NB4 (cell line): ENCODE measurements around the gene DGLUCY.
A peak's percentile ranks its signal among the peaks of the same experiment; 100 is the strongest.
"Not testable (repeated sequence)": the region's sequence is repeated elsewhere in the genome, so short reads cannot be mapped to it uniquely, and the experiment has no call there.

ENCODE experiments used
- DNase-seq: peaks from one replicate; pipeline ENCODE4 v3.0.0; 2010; ENCODE audit warnings: low read depth
- H3K4me3 ChIP-seq: one replicate; pipeline ENCODE4 v1.5.1; 2011; ENCODE audit warnings: mild to moderate bottlenecking, low read depth, low read length, moderate library complexity
- MAX ChIP-seq: IDR thresholded peaks from 2 replicates; pipeline ENCODE4 v1.6.1; 2011; ENCODE audit warnings: low read depth, low read length
- MYC ChIP-seq: IDR thresholded peaks from 2 replicates; pipeline ENCODE4 v1.6.1; 2011; ENCODE audit warnings: low read depth, low read length
- POLR2A ChIP-seq: IDR thresholded peaks from 2 replicates; pipeline ENCODE4 v1.6.1; 2011; ENCODE audit warnings: mild to moderate bottlenecking; ENCODE audit not compliant: insufficient read length; ENCODE audit errors: extremely low read depth
- TF ChIP-seq, protein P1 (sequence below): IDR thresholded peaks from one replicate; pipeline ENCODE4 v1.5.1; 2012; ENCODE audit warnings: low read depth, low read length

Gene DGLUCY

DNA sequence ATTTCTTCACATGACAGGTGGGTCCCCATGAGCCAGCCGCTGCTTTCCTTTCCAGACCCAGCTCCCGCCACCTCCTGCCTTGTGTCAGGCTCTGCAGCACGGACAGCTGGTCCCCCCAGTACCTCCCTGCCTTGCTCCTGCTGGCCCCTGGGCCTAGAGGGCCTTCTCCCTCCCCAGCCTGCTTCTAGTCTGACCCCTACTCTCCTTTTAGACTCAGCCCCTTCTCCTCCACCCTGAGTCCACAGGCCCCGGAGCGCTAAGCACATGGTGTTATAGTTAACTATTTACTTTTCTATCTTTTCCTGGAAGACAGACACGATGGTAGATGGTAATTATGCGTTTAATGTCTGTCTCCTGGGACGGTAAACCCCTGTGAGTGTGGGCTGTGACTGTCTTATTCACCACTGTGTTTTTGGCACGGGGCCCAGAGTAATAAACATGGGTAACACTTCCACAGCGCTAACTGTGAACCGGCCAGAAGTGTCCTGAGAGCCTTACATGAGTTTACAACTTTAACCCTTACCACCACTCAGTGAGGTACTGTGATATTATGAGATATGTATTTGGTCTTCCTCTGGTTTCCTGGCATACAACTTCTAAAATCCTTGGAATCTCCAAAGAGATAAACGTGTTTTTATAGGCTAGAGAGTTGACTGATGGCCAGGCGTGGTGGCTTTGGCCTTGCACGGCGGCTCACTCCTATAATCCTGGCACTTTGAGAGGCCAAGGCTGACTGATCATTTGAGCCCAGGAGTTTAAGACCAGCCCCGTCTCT lies 41.2 kb downstream of the DGLUCY start:
- no peak overlapping the region for H3K4me3 ChIP-seq
- TF ChIP-seq, protein P1, sequence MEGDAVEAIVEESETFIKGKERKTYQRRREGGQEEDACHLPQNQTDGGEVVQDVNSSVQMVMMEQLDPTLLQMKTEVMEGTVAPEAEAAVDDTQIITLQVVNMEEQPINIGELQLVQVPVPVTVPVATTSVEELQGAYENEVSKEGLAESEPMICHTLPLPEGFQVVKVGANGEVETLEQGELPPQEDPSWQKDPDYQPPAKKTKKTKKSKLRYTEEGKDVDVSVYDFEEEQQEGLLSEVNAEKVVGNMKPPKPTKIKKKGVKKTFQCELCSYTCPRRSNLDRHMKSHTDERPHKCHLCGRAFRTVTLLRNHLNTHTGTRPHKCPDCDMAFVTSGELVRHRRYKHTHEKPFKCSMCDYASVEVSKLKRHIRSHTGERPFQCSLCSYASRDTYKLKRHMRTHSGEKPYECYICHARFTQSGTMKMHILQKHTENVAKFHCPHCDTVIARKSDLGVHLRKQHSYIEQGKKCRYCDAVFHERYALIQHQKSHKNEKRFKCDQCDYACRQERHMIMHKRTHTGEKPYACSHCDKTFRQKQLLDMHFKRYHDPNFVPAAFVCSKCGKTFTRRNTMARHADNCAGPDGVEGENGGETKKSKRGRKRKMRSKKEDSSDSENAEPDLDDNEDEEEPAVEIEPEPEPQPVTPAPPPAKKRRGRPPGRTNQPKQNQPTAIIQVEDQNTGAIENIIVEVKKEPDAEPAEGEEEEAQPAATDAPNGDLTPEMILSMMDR: no peak
- TF ChIP-seq POLR2A: no peak
- TF ChIP-seq MYC: no peak
- TF ChIP-seq MAX: no peak
- peak; percentile 61 for DNase-seq

GRCh38 chr14:91155626-91156089 lies 41.8 kb downstream of the DGLUCY start:
- no peak overlapping the region for H3K4me3 ChIP-seq
- TF ChIP-seq MAX: no peak
- TF ChIP-seq, protein P1: no peak
- no peak for TF ChIP-seq MYC
- no peak for TF ChIP-seq POLR2A
- DNase-seq: no peak

DNA sequence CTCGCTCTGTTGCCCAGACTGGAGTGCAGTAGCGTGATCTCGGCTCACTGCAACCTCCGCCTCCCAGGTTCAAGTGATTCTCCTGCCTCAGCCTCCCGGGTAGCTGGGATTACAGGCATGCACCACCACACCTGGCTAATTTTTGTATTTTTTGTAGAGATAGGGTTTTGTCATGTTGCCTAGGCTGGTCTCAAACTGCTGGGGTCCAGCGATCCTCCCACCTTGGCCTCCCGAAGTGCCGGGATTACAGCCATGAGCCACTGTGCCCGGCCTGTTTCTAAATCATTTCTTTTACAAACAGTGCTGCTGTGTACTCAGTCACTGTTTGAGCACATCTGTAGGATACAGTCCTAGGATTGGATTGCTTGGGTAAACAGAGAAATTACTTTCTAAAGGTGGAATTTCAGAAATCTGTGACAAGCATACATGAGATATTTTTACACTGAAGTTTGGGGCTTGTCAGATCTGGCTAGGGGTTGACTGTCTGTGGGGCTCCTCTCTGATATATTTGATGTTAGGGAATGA lies 42.3 kb downstream of the DGLUCY start:
- DNase-seq: not testable (repeated sequence)

DNA sequence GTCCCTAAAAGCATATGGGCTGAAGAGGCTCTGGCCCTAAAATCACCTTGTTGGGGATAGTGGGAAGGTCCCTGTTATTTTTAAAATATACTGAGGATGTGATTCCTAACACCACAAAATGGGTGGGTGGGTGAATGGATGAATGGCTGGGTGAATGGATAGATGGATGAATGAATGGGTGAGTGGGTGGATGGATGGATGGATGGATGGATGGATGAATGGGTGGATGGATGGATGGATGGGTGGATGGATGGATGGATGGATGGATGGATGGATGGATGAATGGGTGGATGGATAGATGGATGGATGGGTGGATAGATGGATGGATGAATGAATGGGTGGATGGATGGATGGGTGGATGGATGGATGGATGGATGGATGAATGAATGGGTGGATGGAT lies 43.0 kb downstream of the DGLUCY start:
- DNase-seq, H3K4me3 ChIP-seq: not testable (repeated sequence)

More for the DNA sequence above, 42.3 kb downstream of the DGLUCY start:
- not testable (repeated sequence) for H3K4me3 ChIP-seq

- DNase-seq: no peak
- no peak for TF ChIP-seq MYC
- TF ChIP-seq, protein P1: no peak
- TF ChIP-seq POLR2A: no peak
- TF ChIP-seq MAX: no peak
Observed at GRCh38 chr14:91158091-91158790, 44.4 kb downstream of the DGLUCY start.

GRCh38 chr14:91159182-91159581 lies 45.3 kb downstream of the DGLUCY start:
- H3K4me3 ChIP-seq: no peak overlapping the region
- DNase-seq: no peak
- TF ChIP-seq MAX (no peak), MYC (no peak), POLR2A (no peak)
- TF ChIP-seq, protein P1: no peak

More at GRCh38 chr14:91158091-91158790, 44.4 kb downstream of the DGLUCY start:
- H3K4me3 ChIP-seq: no peak overlapping the region

DNA sequence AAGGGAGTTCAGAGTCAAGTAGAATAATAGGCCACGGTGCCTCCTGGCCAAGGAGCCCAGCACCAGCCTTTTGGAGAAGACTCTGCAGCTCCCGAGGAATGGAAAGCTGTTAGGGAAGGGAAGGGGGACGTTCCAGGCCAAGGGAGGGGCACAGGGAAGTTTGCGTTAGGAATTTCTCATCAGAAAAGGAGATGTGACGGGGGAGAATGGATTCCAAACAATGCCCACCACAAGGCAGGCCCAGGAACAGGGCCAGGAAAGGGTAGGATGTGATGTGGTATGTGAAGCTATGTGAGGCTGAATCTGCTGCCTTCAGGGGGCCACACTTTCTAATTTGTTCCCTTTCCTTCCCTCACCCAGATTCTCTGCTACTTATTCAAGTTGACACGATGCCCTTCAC lies 46.0 kb downstream of the DGLUCY start:
- H3K4me3 ChIP-seq: no peak overlapping the region
- no peak for TF ChIP-seq POLR2A
- no peak for TF ChIP-seq MYC
- no peak for TF ChIP-seq MAX
- TF ChIP-seq, protein P1: no peak
- no peak for DNase-seq
